Tibial nerve (tissue), 4 donors: ENCODE measurements around the gene MYO1D. TPM values are rescaled to one million over a fixed set of nuclear protein-coding genes. Genes with fewer than 3 reads are reported as not detected.

Source experiments
- DNase-seq, 2 donors: peaks; one replicate each; pipeline ENCODE4 v3.0.0-alpha.2; 2019; ENCODE audit warnings: low spot score in 2 of 2
- H3K27ac ChIP-seq, 4 donors: fragments of 200-600 bp; sonication (generic) in 3 of 4; one replicate each; pipeline ENCODE4 v1.5.1; 2017 to 2019; ENCODE audit warnings: mild to moderate bottlenecking in 1 of 4
- H3K27me3 ChIP-seq, 2 donors: fragments of 200-600 bp; sonication (generic) in 1 of 2; one replicate each; pipeline versions ENCODE4 v1.5.1 to v1.6.0; 2017 to 2019
- H3K36me3 ChIP-seq, 3 donors: fragments of 200-600 bp; sonication (generic); one replicate each; pipeline ENCODE4 v1.5.1; 2018 to 2019
- H3K4me1 ChIP-seq, 4 donors: fragments of 200-600 bp; sonication (generic) in 3 of 4; one replicate each; pipeline ENCODE4 v1.5.1; 2017 to 2019
- H3K4me3 ChIP-seq, 4 donors: fragments of 200-600 bp; sonication (generic) in 3 of 4; one replicate each; pipeline ENCODE4 v1.5.1; 2017 to 2019; ENCODE audit warnings: mild to moderate bottlenecking in 1 of 4, moderate library complexity in 1 of 4
- H3K9me3 ChIP-seq, 4 donors: fragments of 200-600 bp; sonication (generic) in 3 of 4; one replicate each; pipeline ENCODE4 v1.5.1; 2017 to 2019
- CTCF ChIP-seq, 5 experiments: fragments of 200-600 bp in 3 of 5; fragments of 450-650 bp in 2 of 5; sonication (generic) in 3 of 5; IDR thresholded peaks; one replicate each; pipeline ENCODE4 v1.5.1; 2016 to 2019; ENCODE audit warnings: antibody characterized with exemption in 5 of 5, mild to moderate bottlenecking in 3 of 5, moderate library complexity in 2 of 5
- EP300 ChIP-seq, 2 donors: sonication (generic); formaldehyde crosslinking; IDR thresholded peaks; one replicate each; pipeline ENCODE4 v1.6.1; 2017; ENCODE audit warnings: antibody characterized with exemption in 2 of 2, mild to moderate bottlenecking in 1 of 2
- POLR2A ChIP-seq, 2 donors: fragments of 450-650 bp; IDR thresholded peaks; one replicate each; pipeline ENCODE4 v1.6.1; 2017; ENCODE audit warnings: antibody characterized with exemption in 2 of 2, mild to moderate bottlenecking in 2 of 2, moderate library complexity in 2 of 2
- WGBS, 2 donors: methylation state at CpG; one replicate each; pipeline ENCODE4 v1.1.5; 2018; 5-methylcytosine and 5-hydroxymethylcytosine counted together
- total RNA-seq, 4 donors: library from RNA; depleted of rRNA; stranded (reverse); fragments of >200 nt; gene quantifications; one replicate each; pipeline ENCODE4 v1.1.0, GENCODE V29; 2016

MYO1D gene
- total RNA-seq, 4 donors from 2014 or later, result 28.5 to 49.6 (median 42.4) TPM

- Histone ChIP-seq H3K36me3 (peaks cover 0 to 89% (median 23%) of the 10 kb centered on the region in 3 donors), H3K27me3 (no peaks in the 10 kb centered on the region), H3K4me3 (no peak overlapping the region), H3K4me1 (peaks cover 0 to 8% (median 0%) of the 10 kb centered on the region in 4 donors), H3K27ac (no peak overlapping the region), H3K9me3 (no peaks in the 10 kb centered on the region)
- TF ChIP-seq CTCF (IDR thresholded peaks at IDR 0.05), result peak in 3 of 5 experiments; percentile 31 to 49 (median 42)
- TF ChIP-seq POLR2A (IDR thresholded peaks at IDR 0.05), result no peak
- no peak for TF ChIP-seq EP300 (IDR thresholded peaks at IDR 0.05)
- DNase-seq, result peak in 1 of 2 donors; percentile 45
- WGBS, 2 donors, result 57 to 58% methylated on average over 1 of the region's 1 CpG
These were observed 414.9 kb downstream of the MYO1D start for GRCh38 chr17:32461853-32462617.

- TF ChIP-seq EP300 (IDR thresholded peaks at IDR 0.05), result no peak
- TF ChIP-seq CTCF (IDR thresholded peaks at IDR 0.05), result no peak
- Histone ChIP-seq H3K27ac (no peak overlapping the region), H3K4me1 (peaks cover 0 to 8% (median 0%) of the 10 kb centered on the region in 4 donors), H3K27me3 (no peaks in the 10 kb centered on the region), H3K4me3 (no peak overlapping the region), H3K36me3 (peaks cover 0 to 89% (median 23%) of the 10 kb centered on the region in 3 donors), H3K9me3 (no peaks in the 10 kb centered on the region)
- no peak for DNase-seq
- WGBS, 2 donors, result 64 to 69% methylated on average over 4 of the region's 4 CpGs
These were observed 415.4 kb downstream of the MYO1D start for GRCh38 chr17:32461498-32461852.

- no peak overlapping the region for H3K27ac ChIP-seq
- no peaks in the 10 kb centered on the region for H3K27me3 ChIP-seq
- H3K9me3 ChIP-seq, result no peaks in the 10 kb centered on the region
- DNase-seq, result no peak
- TF ChIP-seq POLR2A (IDR thresholded peaks at IDR 0.05), result no peak
- TF ChIP-seq CTCF (IDR thresholded peaks at IDR 0.05), result no peak
- TF ChIP-seq EP300 (IDR thresholded peaks at IDR 0.05), result no peak
- H3K4me3 ChIP-seq, result no peak overlapping the region
- peaks cover 0 to 8% (median 0%) of the 10 kb centered on the region in 4 donors for H3K4me1 ChIP-seq
- 93 to 96% methylated on average over 4 of the region's 4 CpGs for WGBS, 2 donors
- peaks cover 0 to 89% (median 26%) of the 10 kb centered on the region in 3 donors for H3K36me3 ChIP-seq
These were observed 416.9 kb downstream of the MYO1D start for GRCh38 chr17:32460054-32460453.

GRCh38 chr17:32458371-32458770, 418.6 kb downstream of the MYO1D start:
- H3K36me3 ChIP-seq, result peaks cover 0 to 90% (median 30%) of the 10 kb centered on the region in 3 donors
- H3K27me3 ChIP-seq, result no peaks in the 10 kb centered on the region
- H3K9me3 ChIP-seq, result no peaks in the 10 kb centered on the region
- DNase-seq, result no peak
- no peak for TF ChIP-seq POLR2A (IDR thresholded peaks at IDR 0.05)
- TF ChIP-seq EP300 (IDR thresholded peaks at IDR 0.05), result no peak
- TF ChIP-seq CTCF (IDR thresholded peaks at IDR 0.05), result no peak
- no peak overlapping the region for H3K27ac ChIP-seq
- peaks cover 0 to 8% (median 0%) of the 10 kb centered on the region in 4 donors for H3K4me1 ChIP-seq
- H3K4me3 ChIP-seq, result no peak overlapping the region

GRCh38 chr17:32453370-32453769, 423.6 kb downstream of the MYO1D start:
- no peak overlapping the region for H3K4me3 ChIP-seq
- H3K36me3 ChIP-seq, result peaks cover 0 to 95% (median 25%) of the 10 kb centered on the region in 3 donors
- 90 to 97% methylated on average over 2 of the region's 2 CpGs for WGBS, 2 donors
- peaks cover 0 to 9% (median 0%) of the 10 kb centered on the region in 4 donors for H3K4me1 ChIP-seq
- no peaks in the 10 kb centered on the region for H3K9me3 ChIP-seq
- no peak for TF ChIP-seq EP300 (IDR thresholded peaks at IDR 0.05)
- TF ChIP-seq POLR2A (IDR thresholded peaks at IDR 0.05), result no peak
- TF ChIP-seq CTCF (IDR thresholded peaks at IDR 0.05), result no peak
- H3K27ac ChIP-seq, result no peak overlapping the region
- DNase-seq, result no peak
- no peaks in the 10 kb centered on the region for H3K27me3 ChIP-seq
